Activated CD4-positive, alpha-beta T cell treated with anti-CD3 and anti-CD28 coated beads, Interleukin-2, amount 10 ng/mL, durations not matched to agents 7 days and 5 days (primary cell): Measurements from ENCODE around the gene HIPK3. TPM values are rescaled to one million over a fixed set of nuclear protein-coding genes. Genes with fewer than 3 reads are reported as not detected.
"Not testable (repeated sequence)": the region's sequence is repeated elsewhere in the genome, so short reads cannot be mapped to it uniquely, and the experiment has no call there.

Source experiments
- CTCF ChIA-PET: fragments of 350-600 bp; sonication (Branson Sonifier 250); formaldehyde crosslinking; loops from one replicate; lab custom pipeline; 2021; ENCODE audit warnings: antibody characterized with exemption; lab: Charles Lee
- POLR2A ChIA-PET: fragments of 350-600 bp; sonication (Branson Sonifier 250); formaldehyde crosslinking; loops from one replicate; lab custom pipeline; 2021; ENCODE audit warnings: antibody characterized with exemption; lab: Charles Lee
- DNase-seq: peaks from one replicate; pipeline ENCODE4 v3.0.0-alpha.2; 2020
- H3K27ac Mint-ChIP-seq: one replicate; pipeline ENCODE4 v1.8.0; 2021; ENCODE audit warnings: mild to moderate bottlenecking, moderate library complexity, mixed read lengths
- H3K27me3 Mint-ChIP-seq: one replicate; pipeline ENCODE4 v1.8.0; 2021; ENCODE audit warnings: mixed read lengths
- H3K36me3 Mint-ChIP-seq: one replicate; pipeline ENCODE4 v1.8.0; 2021; ENCODE audit warnings: low read depth, mixed read lengths
- H3K4me1 Mint-ChIP-seq: one replicate; pipeline ENCODE4 v1.8.0; 2021; ENCODE audit warnings: mixed read lengths
- H3K4me3 Mint-ChIP-seq: one replicate; pipeline ENCODE4 v1.8.0; 2021; ENCODE audit warnings: mild to moderate bottlenecking, moderate library complexity, mixed read lengths
- H3K9me3 Mint-ChIP-seq: one replicate; pipeline ENCODE4 v1.8.0; 2021; ENCODE audit warnings: mixed read lengths
- total RNA-seq, 2 experiments: library from RNA; stranded (reverse); gene quantifications; one replicate each; pipeline ENCODE4 v1.2.3, GENCODE V29; 2021

HIPK3 gene
- total RNA-seq = 10 to 100 TPM; 41.3 to 43.8 TPM

GRCh38 chr11:33257160-33257896 is at the start of gene HIPK3:
Gene HIPK3, plus strand, starts transcription at chr11:33257381.
- Mint-ChIP-seq H3K36me3 (peaks cover 3% of the 10 kb centered on the region), H3K4me3 (peak within 1 kb of the TSS; percentile 85), H3K9me3 (no peaks in the 10 kb centered on the region), H3K27me3 (no peaks in the 10 kb centered on the region), H3K4me1 (peaks cover 35% of the 10 kb centered on the region), H3K27ac (peak within 1 kb of the TSS; percentile 99)
- peak; percentile 73 for DNase-seq
- CTCF ChIA-PET = interaction anchor here (0.6 kb wide), 1 partner anchor 102 kb away, joined by 5 read pairs; no protein-coding TSS in a partner anchor
- POLR2A ChIA-PET = no interaction called here

DNA sequence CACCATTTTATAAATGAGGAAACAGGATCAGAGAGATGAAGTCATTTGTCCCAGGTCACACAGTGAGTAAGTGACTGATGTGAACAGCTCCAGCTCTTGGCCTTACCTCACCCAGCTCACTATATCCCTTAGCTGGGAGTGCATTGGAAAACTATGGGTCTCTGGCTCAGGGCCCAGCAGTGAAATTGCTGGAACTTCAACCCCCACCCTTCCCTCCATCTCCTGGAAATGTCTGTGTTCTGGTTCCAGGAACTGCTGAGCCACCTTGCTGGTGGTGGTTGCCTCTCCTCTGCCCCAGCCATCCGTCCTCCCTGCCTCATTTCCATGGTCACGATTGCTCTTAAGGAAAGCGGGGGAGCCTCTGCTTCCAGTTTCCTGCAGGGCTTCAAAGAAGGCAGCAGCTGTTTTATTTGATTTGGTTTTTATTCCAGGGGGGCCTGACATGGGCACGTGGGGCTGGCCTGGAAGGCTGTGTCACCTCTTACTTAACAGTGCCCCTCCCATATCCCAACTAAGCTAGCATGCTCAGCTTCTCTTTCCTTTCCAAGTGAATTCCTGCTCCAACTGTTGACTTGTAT is 49.7 kb upstream of the HIPK3 start:
- Mint-ChIP-seq H3K36me3 (no peaks in the 10 kb centered on the region), H3K4me3 (no peak overlapping the region), H3K9me3 (no peaks in the 10 kb centered on the region), H3K27me3 (no peaks in the 10 kb centered on the region), H3K27ac (no peak overlapping the region), H3K4me1 (no peaks in the 10 kb centered on the region)
- DNase-seq = no peak
- ChIA-PET POLR2A (no interaction called here), CTCF (interaction anchor here (1.0 kb wide), 1 partner anchor 52 kb away, joined by 3 read pairs; no protein-coding TSS in a partner anchor)

DNA sequence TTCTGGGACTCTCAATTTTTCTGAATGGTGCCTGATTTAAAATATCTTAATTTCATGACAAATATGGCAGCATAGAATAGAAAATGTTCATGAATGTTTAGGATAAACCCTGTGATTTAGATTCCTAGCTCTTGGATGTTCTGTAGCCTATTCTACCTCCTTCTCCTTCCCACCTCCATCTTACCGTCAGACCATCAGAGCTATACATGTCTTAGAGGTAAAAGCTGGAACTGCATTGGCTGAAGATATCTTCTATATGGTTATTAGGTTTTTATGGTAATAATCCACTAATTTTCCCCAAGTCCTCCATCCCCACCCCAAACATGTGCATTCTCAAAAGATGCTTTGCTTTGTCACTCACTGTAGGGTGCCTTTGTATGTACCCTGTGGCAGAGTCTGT is 49.0 kb upstream of the HIPK3 start:
- no peaks in the 10 kb centered on the region for H3K27me3 Mint-ChIP-seq
- no peak overlapping the region for H3K27ac Mint-ChIP-seq
- ChIA-PET CTCF (interaction anchor here (1.0 kb wide), 1 partner anchor 53 kb away, joined by 3 read pairs; no protein-coding TSS in a partner anchor), POLR2A (no interaction called here)
- no peak overlapping the region for H3K4me3 Mint-ChIP-seq
- H3K36me3 Mint-ChIP-seq = no peaks in the 10 kb centered on the region
- H3K4me1 Mint-ChIP-seq = no peaks in the 10 kb centered on the region
- DNase-seq = no peak
- no peaks in the 10 kb centered on the region for H3K9me3 Mint-ChIP-seq

DNA sequence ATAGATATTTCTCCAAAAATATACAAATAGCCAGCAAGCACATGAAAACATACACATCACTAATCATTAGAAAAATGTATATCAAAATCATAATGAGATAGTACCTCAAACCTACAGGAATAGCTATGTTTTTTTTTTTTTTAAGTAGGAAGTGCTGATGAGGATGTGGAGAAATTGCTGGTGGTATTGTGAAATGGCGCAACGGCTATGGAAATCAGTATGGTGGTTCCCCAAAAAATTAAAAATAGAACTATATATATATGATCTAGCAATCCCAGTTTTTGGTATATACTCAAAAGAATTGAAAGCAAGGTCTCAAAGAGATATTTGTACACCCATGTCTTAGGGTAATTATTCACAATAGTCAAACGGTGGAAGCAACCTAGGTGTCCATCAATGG is 46.0 kb upstream of the HIPK3 start:
- H3K27me3 Mint-ChIP-seq = no peaks in the 10 kb centered on the region
- DNase-seq = no peak
- H3K36me3 Mint-ChIP-seq = no peaks in the 10 kb centered on the region
- CTCF ChIA-PET = interaction anchor here (0.6 kb wide), 1 partner anchor 22 kb away, joined by 3 read pairs; no protein-coding TSS in a partner anchor
- H3K4me3 Mint-ChIP-seq = no peak overlapping the region
- no peak overlapping the region for H3K27ac Mint-ChIP-seq
- POLR2A ChIA-PET = no interaction called here
- H3K4me1 Mint-ChIP-seq = no peaks in the 10 kb centered on the region
- no peaks in the 10 kb centered on the region for H3K9me3 Mint-ChIP-seq

- Mint-ChIP-seq H3K4me1 (no peaks in the 10 kb centered on the region), H3K27me3 (no peaks in the 10 kb centered on the region), H3K27ac (no peak overlapping the region), H3K9me3 (no peaks in the 10 kb centered on the region), H3K4me3 (no peak overlapping the region), H3K36me3 (no peaks in the 10 kb centered on the region)
- ChIA-PET CTCF (no interaction called here), POLR2A (no interaction called here)
- DNase-seq = no peak
Measured at GRCh38 chr11:33211580-33211979, 45.6 kb upstream of the HIPK3 start.

DNA sequence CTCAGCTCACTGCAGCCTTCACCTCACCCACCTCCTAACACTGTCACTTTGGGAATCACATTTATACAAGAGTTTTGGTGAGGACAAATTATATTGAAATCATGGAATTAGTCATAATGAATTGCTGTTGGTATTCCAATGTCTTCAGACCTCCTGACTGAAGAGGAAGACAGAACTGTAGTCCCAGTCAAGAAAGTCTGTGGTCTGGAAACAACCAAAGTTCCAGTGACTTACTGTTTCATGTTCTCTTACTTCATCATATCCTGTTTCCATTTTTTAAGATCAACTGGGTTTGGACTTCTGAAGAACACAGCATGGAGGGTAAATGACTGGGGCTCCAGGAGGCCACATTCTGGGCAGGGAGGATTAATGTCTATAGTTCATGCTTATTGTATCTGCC is 43.0 kb upstream of the HIPK3 start:
- CTCF ChIA-PET = no interaction called here
- no peaks in the 10 kb centered on the region for H3K36me3 Mint-ChIP-seq
- no peak overlapping the region for H3K27ac Mint-ChIP-seq
- no peak for DNase-seq
- H3K4me3 Mint-ChIP-seq = no peak overlapping the region
- H3K4me1 Mint-ChIP-seq = no peaks in the 10 kb centered on the region
- POLR2A ChIA-PET = no interaction called here
- H3K9me3 Mint-ChIP-seq = no peaks in the 10 kb centered on the region
- no peaks in the 10 kb centered on the region for H3K27me3 Mint-ChIP-seq

DNA sequence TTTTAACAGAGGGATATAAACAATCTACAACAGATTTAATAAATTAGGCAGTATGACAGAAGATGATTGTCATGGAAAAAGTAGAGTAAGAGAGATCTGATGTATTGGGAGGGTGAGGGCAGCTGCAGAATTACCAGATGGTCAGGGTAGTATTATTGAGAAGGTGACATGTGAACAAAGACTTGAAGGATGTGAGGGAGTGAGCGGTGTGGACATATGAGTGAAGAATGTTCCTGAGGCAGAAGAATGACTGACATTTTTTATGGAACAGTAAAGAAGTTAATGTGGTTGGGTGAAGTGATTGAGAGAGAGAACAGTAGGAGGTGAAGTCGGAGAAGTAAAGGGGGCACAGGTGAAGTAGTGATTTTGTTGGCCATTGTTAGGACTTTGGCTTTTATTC is 42.4 kb upstream of the HIPK3 start:
- ChIA-PET POLR2A (no interaction called here), CTCF (no interaction called here)
- no peaks in the 10 kb centered on the region for H3K36me3 Mint-ChIP-seq

GRCh38 chr11:33216676-33217075 is 40.5 kb upstream of the HIPK3 start:
- H3K4me3 Mint-ChIP-seq, H3K36me3 Mint-ChIP-seq, CTCF ChIA-PET, DNase-seq, H3K27me3 Mint-ChIP-seq, H3K4me1 Mint-ChIP-seq, H3K9me3 Mint-ChIP-seq, POLR2A ChIA-PET, H3K27ac Mint-ChIP-seq: not testable (repeated sequence)

More for the DNA sequence above, 42.4 kb upstream of the HIPK3 start:
- H3K27ac Mint-ChIP-seq = no peak overlapping the region
- no peak for DNase-seq
- H3K4me1 Mint-ChIP-seq = no peaks in the 10 kb centered on the region
- no peak overlapping the region for H3K4me3 Mint-ChIP-seq
- H3K27me3 Mint-ChIP-seq = no peaks in the 10 kb centered on the region
- no peaks in the 10 kb centered on the region for H3K9me3 Mint-ChIP-seq

DNA sequence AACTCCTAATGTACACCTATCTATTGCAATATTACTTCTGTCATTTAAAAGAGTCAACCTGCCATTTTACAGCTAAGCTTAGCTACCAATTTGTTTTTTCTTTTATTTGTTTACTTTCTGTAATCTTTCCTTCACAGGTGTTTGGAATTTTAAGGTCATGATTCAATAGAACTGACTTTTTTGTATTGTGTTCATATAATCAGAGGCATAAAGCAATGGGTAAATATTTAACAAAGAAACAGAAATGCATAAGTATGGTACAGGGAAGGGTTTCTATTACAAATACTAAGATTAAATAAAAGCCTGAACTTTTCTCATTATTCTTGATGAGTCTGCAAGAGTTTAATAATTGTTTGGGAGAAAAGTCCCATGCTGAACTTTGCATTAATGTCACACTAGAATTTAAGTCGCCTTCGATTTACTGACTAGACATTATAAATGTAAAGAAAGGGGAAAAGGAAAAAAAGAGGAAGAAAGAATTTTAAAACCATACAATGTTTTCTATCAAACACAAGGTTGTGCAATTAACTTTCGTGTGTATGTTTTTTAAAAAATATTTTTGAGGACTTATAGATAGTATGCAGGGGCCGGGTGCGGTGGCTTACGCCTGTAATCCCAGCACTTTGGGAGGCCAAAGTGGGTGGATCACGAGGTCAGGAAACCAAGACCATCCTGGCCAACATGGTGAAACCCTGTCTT is 35.0 kb upstream of the HIPK3 start:
- Mint-ChIP-seq H3K4me3 (no peak overlapping the region), H3K27me3 (no peaks in the 10 kb centered on the region), H3K9me3 (no peaks in the 10 kb centered on the region), H3K27ac (no peak overlapping the region), H3K36me3 (no peaks in the 10 kb centered on the region), H3K4me1 (no peaks in the 10 kb centered on the region)
- DNase-seq = no peak
- ChIA-PET CTCF (no interaction called here), POLR2A (no interaction called here)

DNA sequence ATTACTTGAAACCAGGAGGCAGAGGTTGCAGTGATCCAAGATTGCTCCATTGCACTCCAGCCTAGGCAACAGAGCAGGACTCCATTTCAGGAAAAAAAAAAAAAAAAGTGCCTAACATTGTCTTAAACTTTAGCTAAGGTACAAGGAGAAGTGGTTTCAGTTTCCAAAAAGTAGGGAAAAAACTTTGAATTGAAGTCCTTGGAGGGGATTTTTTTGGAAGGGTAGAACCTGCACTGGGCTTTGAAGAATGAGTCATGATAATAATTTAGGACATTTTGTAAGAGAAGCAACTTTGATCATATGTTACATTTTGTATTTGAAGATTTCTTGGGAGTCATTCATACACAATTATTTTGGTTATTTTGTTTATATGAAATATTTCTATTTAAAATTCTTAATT is 31.8 kb upstream of the HIPK3 start:
- H3K36me3 Mint-ChIP-seq = no peaks in the 10 kb centered on the region
- no peaks in the 10 kb centered on the region for H3K27me3 Mint-ChIP-seq
- POLR2A ChIA-PET = no interaction called here
- H3K4me1 Mint-ChIP-seq = no peaks in the 10 kb centered on the region
- no peak for DNase-seq
- CTCF ChIA-PET = interaction anchor here (0.6 to 0.9 kb wide), 2 partner anchors 22 to 91 kb away, joined by 3 read pairs; no protein-coding TSS in a partner anchor
- H3K4me3 Mint-ChIP-seq = no peak overlapping the region
- no peaks in the 10 kb centered on the region for H3K9me3 Mint-ChIP-seq
- no peak overlapping the region for H3K27ac Mint-ChIP-seq

DNA sequence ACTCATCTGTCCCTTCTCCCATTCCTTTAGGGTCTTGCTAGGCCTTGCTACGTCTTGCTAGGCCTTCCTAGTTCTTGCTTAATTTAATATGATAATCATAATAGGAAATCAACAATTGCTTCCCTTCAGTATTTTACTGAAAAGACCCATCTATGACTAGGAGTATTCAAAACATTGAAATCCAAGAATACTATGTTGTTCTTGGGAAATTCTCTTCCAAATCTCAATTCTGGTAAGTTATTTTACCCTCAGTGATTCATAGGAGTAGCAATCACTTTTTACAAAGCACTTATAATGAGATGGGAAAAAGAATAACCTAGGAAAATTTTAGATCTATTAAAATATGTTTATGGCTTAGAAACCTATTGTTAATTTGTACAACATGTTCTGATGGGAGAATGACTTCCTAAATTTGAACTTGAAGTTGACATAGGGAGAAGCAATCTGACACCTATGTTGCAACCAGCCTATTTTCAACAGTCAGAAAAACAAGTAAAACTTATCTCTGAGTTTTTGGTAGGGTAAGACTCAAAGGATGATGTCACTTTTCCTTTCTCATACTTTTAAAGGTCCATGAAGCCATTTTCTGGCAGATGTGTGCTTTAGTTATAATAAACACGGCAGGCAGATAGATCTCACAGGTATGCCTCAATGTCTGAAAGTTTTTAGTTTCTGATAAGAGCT is 29.5 kb upstream of the HIPK3 start:
- Mint-ChIP-seq H3K9me3 (no peaks in the 10 kb centered on the region), H3K27ac (no peak overlapping the region), H3K27me3 (no peaks in the 10 kb centered on the region), H3K36me3 (no peaks in the 10 kb centered on the region), H3K4me1 (no peaks in the 10 kb centered on the region), H3K4me3 (no peak overlapping the region)
- CTCF ChIA-PET = no interaction called here
- DNase-seq = no peak
- POLR2A ChIA-PET = interaction anchor here (0.5 kb wide), 1 partner anchor 67 kb away, joined by 4 read pairs; no protein-coding TSS in a partner anchor

DNA sequence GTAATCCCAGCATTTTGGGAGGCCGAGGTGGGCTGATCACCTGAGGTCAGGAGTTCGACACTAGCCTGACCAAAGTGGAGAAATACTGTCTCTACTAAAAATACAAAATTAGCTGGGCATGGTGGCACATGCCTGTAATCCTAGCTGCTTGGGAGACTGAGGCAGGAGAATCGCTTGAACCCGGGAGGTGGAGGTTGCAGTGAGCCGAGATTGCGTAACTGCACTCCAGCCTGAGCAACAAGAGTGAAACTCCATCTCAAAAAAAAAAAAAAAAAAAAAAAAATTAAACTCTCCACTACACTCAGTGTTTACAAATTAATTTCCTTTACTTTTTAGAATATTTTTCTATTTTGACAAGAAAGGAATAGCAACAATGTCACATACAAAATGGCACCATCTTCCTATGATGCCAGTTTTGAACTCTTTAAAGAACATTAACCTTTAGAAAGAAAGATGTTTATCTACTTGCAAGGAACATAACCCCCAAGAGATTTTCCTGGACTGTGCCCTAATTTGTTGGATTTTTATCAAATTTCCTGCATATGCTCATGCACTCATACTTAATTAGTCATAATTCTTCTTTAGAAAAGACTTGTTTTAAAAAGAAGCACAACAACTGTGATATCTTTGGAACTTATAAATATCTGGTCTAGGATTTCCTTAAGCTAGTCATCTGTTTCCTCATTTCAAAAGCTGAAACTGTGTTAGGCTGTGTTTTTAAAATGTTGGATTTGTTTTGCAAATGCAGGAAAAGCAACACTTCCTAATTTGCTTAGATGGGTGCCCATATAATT is 22.6 kb upstream of the HIPK3 start:
- ChIA-PET POLR2A (no interaction called here), CTCF (no interaction called here)
- no peak for DNase-seq
- no peaks in the 10 kb centered on the region for H3K4me1 Mint-ChIP-seq
- no peaks in the 10 kb centered on the region for H3K27me3 Mint-ChIP-seq
- no peak overlapping the region for H3K27ac Mint-ChIP-seq
- H3K4me3 Mint-ChIP-seq = no peak overlapping the region
- no peaks in the 10 kb centered on the region for H3K36me3 Mint-ChIP-seq
- H3K9me3 Mint-ChIP-seq = no peaks in the 10 kb centered on the region
